OCI-LY7 (cell line): ENCODE measurements around the gene STAM2. TPM values are rescaled to one million over a fixed set of nuclear protein-coding genes. Genes with fewer than 3 reads are reported as not detected.

Experiments
- BruUV-seq: library from RNA; stranded (reverse); fragments of 400-500 nt; replicated peaks from 2 replicates; lab custom pipeline; 2021; lab: Mats Ljungman, UMichigan
- CTCF ChIA-PET: fragments of 300-600 bp; sonication (Branson Sonifier 250); formaldehyde crosslinking; loops from one replicate; lab custom pipeline; 2022; ENCODE audit warnings: antibody characterized with exemption; ENCODE audit not compliant: unreplicated experiment; lab: Charles Lee
- POLR2A ChIA-PET: fragments of 300-600 bp; sonication (Branson Sonifier 250); formaldehyde crosslinking; loops from one replicate; lab custom pipeline; 2022; ENCODE audit warnings: antibody characterized with exemption; lab: Charles Lee
- DNase-seq: peaks from one replicate; pipeline ENCODE4 v3.0.0-alpha.2; 2015; ENCODE audit warnings: low spot score
- H2AFZ ChIP-seq: fragments of 200-600 bp; sonication (generic), shearing (Covaris generic); 2 replicates; pipeline ENCODE4 v1.6.1; 2014; ENCODE audit warnings: mild to moderate bottlenecking, antibody characterized with exemption, low read length, moderate library complexity
- H3K27ac ChIP-seq: fragments of 200-600 bp; sonication (generic); 2 replicates; pipeline ENCODE4 v1.5.1; 2014; ENCODE audit warnings: mixed run types, low read depth, mild to moderate bottlenecking, moderate library complexity, low read length, inconsistent platforms; ENCODE audit not compliant: poor library complexity, severe bottlenecking
- H3K36me3 ChIP-seq: fragments of 200-600 bp; sonication (generic); 2 replicates; pipeline ENCODE4 v1.6.1; 2014; ENCODE audit warnings: mild to moderate bottlenecking, antibody characterized with exemption, low read length, moderate library complexity, mixed read lengths; ENCODE audit not compliant: insufficient read depth
- H3K4me1 ChIP-seq: fragments of 200-600 bp; sonication (generic); 2 replicates; pipeline ENCODE4 v1.5.1; 2014; ENCODE audit warnings: mild to moderate bottlenecking, low read length; ENCODE audit not compliant: insufficient read depth, poor library complexity, severe bottlenecking
- H3K4me2 ChIP-seq: fragments of 200-600 bp; sonication (generic); 2 replicates; pipeline ENCODE4 v1.6.1; 2014; ENCODE audit warnings: mild to moderate bottlenecking, low read length
- H3K4me3 ChIP-seq: fragments of 200-600 bp; sonication (generic); 2 replicates; pipeline ENCODE4 v1.5.1; 2014; ENCODE audit warnings: mild to moderate bottlenecking, low read depth, low read length; ENCODE audit not compliant: poor library complexity, severe bottlenecking
- H3K79me2 ChIP-seq: fragments of 200-600 bp; sonication (generic); 2 replicates; pipeline ENCODE4 v1.6.1; 2016; ENCODE audit warnings: low read depth, mild to moderate bottlenecking, low read length, moderate library complexity, mixed read lengths; ENCODE audit not compliant: insufficient read depth
- H3K9me2 ChIP-seq: fragments of 200-600 bp; sonication (generic); 2 replicates; pipeline ENCODE4 v1.6.1; 2016; ENCODE audit warnings: mild to moderate bottlenecking, low read length, mixed read lengths; ENCODE audit not compliant: insufficient read depth
- H3K9me3 ChIP-seq: fragments of 200-600 bp; sonication (generic); 2 replicates; pipeline ENCODE4 v1.6.1; 2014; ENCODE audit warnings: mild to moderate bottlenecking, mixed run types, low read length, mixed read lengths
- H4K20me1 ChIP-seq: fragments of 200-600 bp; sonication (generic); 2 replicates; pipeline ENCODE4 v1.6.1; 2014; ENCODE audit warnings: mild to moderate bottlenecking, antibody characterized with exemption, low read length, moderate library complexity, mixed read lengths; ENCODE audit not compliant: insufficient read depth
- CTCF ChIP-seq: fragments of 200-600 bp; sonication (generic); conservative IDR thresholded peaks from 2 replicates; pipeline ENCODE4 v1.5.1; 2014; ENCODE audit warnings: mild to moderate bottlenecking, antibody characterized with exemption, low read length, moderate library complexity, mixed read lengths
- EZH2phosphoT487 ChIP-seq: fragments of 200-600 bp; sonication (generic); IDR thresholded peaks from 2 replicates; pipeline ENCODE4 v1.6.1; 2018; ENCODE audit warnings: low read depth, borderline replicate concordance, mild to moderate bottlenecking, mixed run types, antibody characterized with exemption, low read length, moderate library complexity, mixed read lengths
- intact Hi-C: fragments of 100-400 bp; cut with micrococcal nuclease; formaldehyde crosslinking; loops from one replicate; pipeline ENCODE4 v1.10.0; 2022; ENCODE audit not compliant: unreplicated experiment
- total RNA-seq, 2 experiments: library from RNA; depleted of rRNA in 1 of 2; stranded (reverse); fragments of >200 nt in 1 of 2; shearing (Covaris generic) in 1 of 2; gene quantifications; 2 replicates each; pipeline ENCODE4 v1.2.3, GENCODE V29; 2014 to 2022

STAM2 gene
- total RNA-seq, 2 experiments from 2014 or later: 17.7 to 22.1 TPM

GRCh38 chr2:152072011-152072410, 103.6 kb downstream of the STAM2 start:
- H3K4me1 ChIP-seq: no peaks in the 10 kb centered on the region
- POLR2A ChIA-PET: interaction anchor here (0.6 to 1.0 kb wide), 3 partner anchors 9 to 548 kb away, joined by 3 read pairs; no protein-coding TSS in a partner anchor
- H3K79me2 ChIP-seq: no peaks in the 10 kb centered on the region
- no peak for TF ChIP-seq CTCF
- no peak for TF ChIP-seq EZH2phosphoT487
- no peak overlapping the region for H3K4me2 ChIP-seq
- CTCF ChIA-PET: no interaction called here
- intact Hi-C loops: no loop called here
- H4K20me1 ChIP-seq: no peaks in the 10 kb centered on the region
- no peak overlapping the region for H3K4me3 ChIP-seq
- DNase-seq: no peak
- H2AFZ ChIP-seq: no peak overlapping the region
- no peaks in the 10 kb centered on the region for H3K9me2 ChIP-seq
- H3K9me3 ChIP-seq: no peaks in the 10 kb centered on the region
- no peak overlapping the region for H3K27ac ChIP-seq
- no peaks in the 10 kb centered on the region for H3K36me3 ChIP-seq
- no TSS peak for BruUV-seq

GRCh38 chr2:152071518-152071917, 104.0 kb downstream of the STAM2 start:
- no TSS peak for BruUV-seq
- H3K9me2 ChIP-seq: no peaks in the 10 kb centered on the region
- no peak for TF ChIP-seq CTCF
- no peak for TF ChIP-seq EZH2phosphoT487
- no peaks in the 10 kb centered on the region for H4K20me1 ChIP-seq
- ChIA-PET POLR2A (interaction anchor here (0.9 to 1.0 kb wide), 2 partner anchors 10 to 19 kb away, joined by 3 read pairs; no protein-coding TSS in a partner anchor), CTCF (no interaction called here)
- no peak for DNase-seq
- H3K4me3 ChIP-seq: no peak overlapping the region
- no peaks in the 10 kb centered on the region for H3K79me2 ChIP-seq
- intact Hi-C loops: no loop called here
- no peaks in the 10 kb centered on the region for H3K36me3 ChIP-seq
- H2AFZ ChIP-seq: no peak overlapping the region
- H3K9me3 ChIP-seq: no peaks in the 10 kb centered on the region
- no peaks in the 10 kb centered on the region for H3K4me1 ChIP-seq
- H3K27ac ChIP-seq: no peak overlapping the region
- H3K4me2 ChIP-seq: no peak overlapping the region

GRCh38 chr2:152071092-152071491, 104.5 kb downstream of the STAM2 start:
- Histone ChIP-seq H3K9me3 (no peaks in the 10 kb centered on the region), H3K36me3 (no peaks in the 10 kb centered on the region), H2AFZ (no peak overlapping the region), H3K79me2 (no peaks in the 10 kb centered on the region), H3K9me2 (no peaks in the 10 kb centered on the region), H3K4me2 (no peak overlapping the region), H4K20me1 (no peaks in the 10 kb centered on the region), H3K4me1 (no peaks in the 10 kb centered on the region), H3K27ac (no peak overlapping the region), H3K4me3 (no peak overlapping the region)
- intact Hi-C loops: no loop called here
- CTCF ChIA-PET: no interaction called here
- no TSS peak for BruUV-seq
- DNase-seq: no peak
- no peak for TF ChIP-seq EZH2phosphoT487
- POLR2A ChIA-PET: no interaction called here
